RPMI7951 (cell line): Measurements from ENCODE around the gene ZKSCAN3. TPM values are rescaled to one million over a fixed set of nuclear protein-coding genes. Genes with fewer than 3 reads are reported as not detected.
"Not testable (repeated sequence)": the region's sequence is repeated elsewhere in the genome, so short reads cannot be mapped to it uniquely, and the experiment has no call there.

Experiments used
- DNase-seq: peaks from one replicate; pipeline ENCODE4 v3.0.0-alpha.2; 2012; ENCODE audit warnings: low read depth
- total RNA-seq: library from RNA; depleted of rRNA; stranded (reverse); fragments of >200 nt; shearing (Covaris generic); gene quantifications from 2 replicates; pipeline ENCODE4 v1.2.3, GENCODE V29; 2014; rRNA removed

The ZKSCAN3 gene
- total RNA-seq, result 3.9 and 4.3 TPM in 2 replicates

DNA sequence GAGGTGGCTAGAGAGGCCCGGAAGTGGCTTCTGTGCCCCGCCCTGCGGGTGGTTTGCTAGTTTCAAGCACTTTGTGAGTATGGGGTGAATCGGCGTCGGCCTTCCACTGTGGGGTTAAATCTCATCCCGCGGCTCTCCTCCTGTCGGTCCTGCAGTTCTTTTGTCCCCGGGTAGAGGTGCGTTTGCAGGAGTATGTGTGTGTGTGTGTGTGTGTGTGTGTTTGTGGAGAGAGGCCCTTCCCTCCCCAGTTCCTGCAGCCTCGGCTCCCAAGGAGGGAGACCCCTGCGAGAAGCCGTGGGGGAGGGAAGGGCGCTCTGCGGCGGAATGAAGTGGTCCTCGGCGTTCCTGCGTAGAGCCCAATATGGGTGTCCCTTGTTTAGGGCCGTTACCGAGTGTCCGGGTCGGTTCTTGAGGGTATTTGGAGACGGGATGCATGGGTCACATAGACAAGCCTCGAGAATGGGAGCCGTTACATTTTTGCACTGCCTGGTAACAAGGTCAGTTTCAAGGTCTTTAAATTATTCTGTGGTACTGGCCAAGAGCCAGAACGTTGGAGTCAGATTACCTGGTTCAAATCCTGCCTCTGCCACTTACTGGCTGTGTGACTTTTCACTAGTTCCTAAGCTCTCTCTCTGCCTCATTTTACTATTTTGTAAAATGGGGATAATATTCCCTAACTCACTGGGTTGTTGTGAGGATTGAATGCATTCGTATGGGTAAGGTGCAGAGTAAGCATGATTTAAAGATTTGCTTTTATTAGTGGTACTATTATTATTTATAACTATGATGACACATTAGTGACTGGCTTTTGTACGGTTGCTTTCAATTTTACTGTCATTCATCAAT lies at the start of gene ZKSCAN3:
Gene ZKSCAN3, plus strand, starts transcription at position 56 of the 846 bp plus-strand sequence. CDS start 9,640 bp downstream, outside the sequence.
- DNase-seq, result peak; percentile 83

DNA sequence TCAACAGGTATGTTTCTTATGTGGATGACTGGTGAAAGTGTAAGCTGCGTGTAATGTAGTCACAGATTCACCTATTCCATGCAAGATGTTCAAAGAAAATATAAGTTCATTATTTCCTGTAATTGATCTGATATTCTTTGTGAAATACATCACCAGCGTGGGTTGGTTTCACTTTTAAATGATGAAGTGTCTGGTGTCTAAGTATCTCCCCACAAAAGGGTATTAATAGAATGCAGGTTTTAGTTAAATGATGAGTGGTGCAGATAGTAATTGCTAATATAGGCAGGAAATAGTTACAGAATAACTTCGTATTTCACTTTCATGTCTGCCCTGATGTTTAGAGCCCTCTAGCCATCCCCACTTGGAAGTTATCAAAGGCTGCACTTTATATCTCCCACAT lies 46.2 kb upstream of the ZKSCAN3 start:
- no peak for DNase-seq

DNA sequence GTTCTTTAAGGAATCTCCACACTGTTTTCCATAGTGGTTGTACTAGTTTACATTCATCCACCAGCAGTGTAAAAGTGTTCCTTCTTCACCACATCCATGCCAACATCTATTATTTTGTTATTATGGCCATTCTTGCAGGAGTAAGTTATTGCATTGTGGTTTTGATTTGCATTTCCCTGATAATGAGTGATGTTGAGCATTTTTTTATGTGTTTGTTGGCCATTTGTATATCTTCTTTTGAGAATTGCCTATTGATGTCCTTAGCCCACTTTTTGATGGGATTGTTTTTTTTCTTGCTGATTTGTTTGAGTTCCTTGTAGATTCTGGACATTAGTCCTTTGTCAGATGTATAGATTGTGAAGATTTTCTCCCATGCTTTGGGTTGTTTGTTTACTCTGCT lies 43.4 kb upstream of the ZKSCAN3 start:
- DNase-seq, result not testable (repeated sequence)

DNA sequence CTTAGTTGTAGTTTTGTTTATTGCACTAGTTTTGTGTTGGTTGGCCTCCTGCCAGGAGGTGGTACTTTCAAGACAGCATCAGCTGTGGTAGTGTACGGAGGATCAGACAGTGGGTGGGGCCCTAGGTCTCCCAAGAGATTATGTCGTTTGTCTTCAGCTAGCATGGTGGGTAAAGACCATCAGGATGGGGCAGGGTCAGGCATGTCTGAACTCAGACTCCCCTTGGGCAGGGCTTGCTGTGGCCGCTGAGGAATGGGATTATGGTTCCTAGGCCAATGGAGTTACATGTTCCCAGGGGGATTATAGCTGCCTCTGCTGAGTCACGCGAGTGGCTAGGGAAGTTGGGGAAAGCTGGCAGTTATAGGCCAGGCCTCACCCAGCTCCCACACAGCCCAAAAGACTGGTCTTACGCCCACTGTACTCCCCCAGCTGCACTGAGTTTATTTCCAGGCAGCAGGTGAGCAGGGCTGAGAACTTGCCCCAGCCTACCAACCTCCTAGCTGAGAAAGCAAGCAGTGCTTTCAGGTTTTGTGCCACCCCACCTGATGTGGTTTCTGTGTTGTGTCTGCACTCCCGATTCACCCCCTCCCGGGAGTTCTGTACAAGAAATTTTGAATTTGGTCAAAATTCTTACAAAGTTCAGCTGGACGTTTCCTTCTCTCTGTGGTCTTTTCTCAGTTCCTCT lies 38.5 kb upstream of the ZKSCAN3 start:
- no peak for DNase-seq

DNA sequence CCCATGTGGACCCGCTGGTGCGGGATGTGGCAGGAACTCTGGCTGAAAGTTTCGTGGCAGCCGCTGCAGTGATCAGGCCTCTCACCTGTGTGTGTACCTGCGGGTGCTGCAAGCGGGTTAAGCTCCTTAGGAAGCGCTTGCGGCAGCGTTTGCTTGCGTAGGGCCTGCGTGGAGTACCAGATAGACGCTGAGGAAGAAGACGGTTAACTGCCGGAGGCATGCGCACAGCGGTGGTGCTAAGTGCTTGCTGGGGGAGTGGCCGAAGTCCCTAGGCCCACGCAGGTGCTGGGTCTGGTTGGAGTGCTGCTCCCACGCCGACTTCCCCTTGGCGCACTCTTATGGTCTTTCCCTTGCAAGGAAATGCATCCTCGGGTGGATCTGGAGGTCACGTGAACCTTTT lies 36.8 kb upstream of the ZKSCAN3 start:
- no peak for DNase-seq

DNA sequence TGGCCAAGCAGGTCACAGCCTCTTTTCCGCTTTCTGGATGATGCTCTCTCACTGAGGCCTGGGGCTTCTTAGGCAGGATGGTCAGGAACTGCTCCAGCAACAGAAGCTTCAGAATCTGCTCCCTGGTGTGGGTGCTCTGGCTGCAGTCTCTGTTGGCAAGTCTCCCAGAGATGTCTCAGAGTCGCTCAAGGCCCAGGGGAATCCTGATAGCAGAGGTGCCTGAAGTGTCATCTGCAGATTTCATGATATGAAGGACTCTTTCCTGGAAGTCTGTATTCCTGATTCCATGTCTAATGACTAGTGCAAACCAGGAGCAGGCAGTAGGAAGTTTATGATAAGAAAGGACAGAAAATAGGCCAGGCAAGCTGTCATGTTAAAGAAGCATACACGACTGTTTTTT lies 34.1 kb upstream of the ZKSCAN3 start:
- peak; percentile 40 for DNase-seq

DNA sequence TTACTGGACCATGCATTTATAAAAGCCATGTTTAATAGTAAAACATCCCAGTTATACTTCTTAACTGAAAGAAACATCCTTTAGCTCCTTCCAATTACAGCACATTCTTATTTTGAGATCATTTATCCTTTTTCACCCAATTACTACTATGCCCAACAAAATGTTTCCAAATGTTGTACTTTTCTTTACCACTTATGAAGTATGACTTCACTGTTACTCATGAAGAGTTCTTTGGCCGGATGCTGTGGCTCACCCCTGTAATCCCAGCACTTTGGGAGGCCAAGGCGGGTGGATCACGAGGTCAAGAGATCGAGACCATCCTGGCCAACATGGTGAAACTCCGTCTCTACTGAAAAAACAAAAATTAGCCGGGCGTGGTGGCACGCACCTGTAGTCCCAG lies 31.9 kb upstream of the ZKSCAN3 start:
- peak; percentile 17 for DNase-seq

DNA sequence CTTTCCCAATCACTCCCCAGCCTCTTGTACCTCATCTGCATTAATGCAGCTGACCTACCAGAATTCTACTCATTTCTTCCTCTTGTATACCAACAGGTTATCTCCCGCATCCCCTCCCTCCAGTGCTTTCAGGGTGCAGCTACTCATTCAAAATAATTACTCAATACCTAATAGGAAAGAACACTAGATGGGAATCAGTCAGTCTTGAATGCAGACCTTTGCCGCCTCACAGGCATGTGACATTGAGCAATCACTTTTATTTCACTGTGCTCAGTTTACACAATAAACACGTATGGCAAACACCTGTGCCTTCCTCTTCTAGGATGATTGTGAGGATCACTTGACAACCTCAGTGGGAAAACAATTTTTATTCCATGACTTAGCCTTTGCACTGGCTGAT lies 27.1 kb upstream of the ZKSCAN3 start:
- DNase-seq, result no peak

DNA sequence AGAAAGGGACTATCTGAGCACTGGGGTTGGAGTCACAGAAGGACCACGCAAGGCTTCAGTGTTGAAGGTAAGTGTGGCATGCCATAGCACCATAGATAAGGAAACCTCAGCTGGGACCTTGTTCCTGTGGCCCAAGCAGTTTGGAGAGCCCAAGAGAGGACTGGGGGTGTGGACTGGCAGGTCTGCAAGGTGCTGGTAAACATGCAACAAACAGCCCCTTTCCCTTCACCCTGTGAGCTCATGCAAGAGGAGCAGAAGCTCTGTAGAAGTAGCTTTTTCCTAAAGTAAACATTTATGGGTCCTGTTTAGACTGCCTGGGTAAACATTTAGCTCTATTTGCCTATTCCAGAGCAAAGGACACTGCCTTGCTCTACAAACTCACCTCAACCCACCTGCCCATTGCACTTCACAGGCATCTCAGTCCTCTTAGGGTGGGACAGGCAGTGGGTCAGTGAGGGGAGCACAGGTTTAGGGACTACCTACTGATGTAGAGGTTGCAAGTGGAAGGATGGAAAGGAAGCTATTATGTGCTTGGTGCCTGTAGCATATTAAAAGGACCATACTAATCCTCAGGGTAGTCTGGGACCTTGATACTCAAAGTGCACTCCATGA lies 25.8 kb upstream of the ZKSCAN3 start:
- DNase-seq, result no peak

DNA sequence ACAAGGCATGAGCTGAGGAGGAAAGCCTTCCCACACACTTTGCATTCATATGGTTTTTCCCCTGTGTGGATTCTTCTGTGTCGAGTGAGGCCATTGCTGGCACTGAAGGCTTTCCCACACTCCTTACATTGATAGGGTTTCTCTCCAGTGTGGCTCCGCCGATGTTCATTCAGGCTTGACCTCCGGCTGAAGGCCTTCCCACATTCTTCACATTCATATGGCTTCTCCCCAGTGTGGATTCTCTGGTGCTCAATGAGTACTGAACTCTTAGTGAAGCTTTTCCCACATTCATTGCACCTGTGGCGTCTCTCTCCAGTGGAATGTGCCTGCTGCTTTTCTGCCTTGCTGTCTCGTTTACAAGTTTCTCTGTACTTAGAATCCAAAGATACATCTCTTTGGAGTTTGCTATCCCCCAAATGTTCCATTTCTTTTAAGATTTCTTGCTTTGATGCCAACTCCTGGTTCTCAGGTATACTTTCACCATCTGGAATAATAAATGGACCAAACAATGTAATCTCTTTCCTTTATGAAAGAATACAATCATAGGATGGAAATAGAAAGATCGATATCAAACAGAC lies 23.3 kb upstream of the ZKSCAN3 start:
- DNase-seq, result no peak

DNA sequence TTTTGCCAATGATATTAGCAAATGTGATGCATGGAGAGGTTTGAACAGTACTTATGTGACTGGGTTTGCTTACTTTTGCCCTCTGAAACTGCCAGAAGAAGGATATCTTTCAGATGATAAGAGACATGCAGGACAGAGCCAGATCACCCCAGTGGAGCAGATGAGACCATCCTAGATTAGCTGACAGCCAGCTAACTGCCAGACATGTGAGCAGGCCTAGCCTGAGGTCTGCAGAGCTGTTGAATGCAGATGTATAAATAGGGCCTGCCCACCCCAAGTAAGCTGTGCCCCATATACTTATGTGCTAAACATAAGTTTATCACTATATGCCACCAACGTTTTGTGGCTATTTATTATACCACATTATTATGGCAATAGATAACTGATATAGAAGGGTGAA lies 19.7 kb upstream of the ZKSCAN3 start:
- DNase-seq, result no peak

DNA sequence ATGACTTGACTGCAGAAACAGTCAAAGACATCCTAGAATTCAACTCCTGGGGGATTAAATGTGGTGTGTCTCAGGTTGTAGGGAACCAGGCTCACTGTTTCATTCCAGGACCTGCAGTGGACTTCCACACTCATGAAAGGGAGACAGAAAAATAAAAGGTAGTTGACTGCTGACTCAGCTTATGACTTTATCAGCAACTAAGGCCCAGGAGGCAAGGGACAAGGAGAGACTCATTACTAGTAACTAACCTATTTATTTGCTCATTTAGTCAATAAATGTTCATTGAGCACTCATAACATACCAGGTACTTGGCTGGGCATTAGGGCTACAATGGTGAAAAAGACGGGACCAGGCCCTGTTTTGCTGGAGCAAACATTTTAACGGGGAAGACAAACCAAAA lies 16.7 kb upstream of the ZKSCAN3 start:
- DNase-seq, result no peak

DNA sequence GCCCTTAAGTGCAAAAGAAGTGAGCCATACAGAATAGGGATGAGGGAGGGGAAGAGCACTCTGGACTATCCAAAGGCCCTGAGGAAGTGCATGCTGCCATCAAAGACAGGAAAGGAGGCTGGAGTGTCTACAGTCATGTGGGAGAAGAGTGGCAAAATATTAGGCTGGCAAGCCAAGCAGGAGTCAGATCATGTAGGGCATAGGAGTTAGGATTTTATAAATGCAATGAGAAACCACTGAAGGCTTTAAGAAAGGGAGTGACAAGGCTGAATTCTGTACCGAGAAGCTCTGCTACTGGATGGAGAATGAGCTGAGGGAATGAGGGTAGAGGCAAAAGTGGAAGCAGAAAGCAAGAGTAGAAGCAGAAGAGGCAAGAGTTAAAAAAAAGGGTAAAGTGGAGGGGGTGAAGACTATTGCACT lies 16.1 kb upstream of the ZKSCAN3 start:
- DNase-seq, result no peak

DNA sequence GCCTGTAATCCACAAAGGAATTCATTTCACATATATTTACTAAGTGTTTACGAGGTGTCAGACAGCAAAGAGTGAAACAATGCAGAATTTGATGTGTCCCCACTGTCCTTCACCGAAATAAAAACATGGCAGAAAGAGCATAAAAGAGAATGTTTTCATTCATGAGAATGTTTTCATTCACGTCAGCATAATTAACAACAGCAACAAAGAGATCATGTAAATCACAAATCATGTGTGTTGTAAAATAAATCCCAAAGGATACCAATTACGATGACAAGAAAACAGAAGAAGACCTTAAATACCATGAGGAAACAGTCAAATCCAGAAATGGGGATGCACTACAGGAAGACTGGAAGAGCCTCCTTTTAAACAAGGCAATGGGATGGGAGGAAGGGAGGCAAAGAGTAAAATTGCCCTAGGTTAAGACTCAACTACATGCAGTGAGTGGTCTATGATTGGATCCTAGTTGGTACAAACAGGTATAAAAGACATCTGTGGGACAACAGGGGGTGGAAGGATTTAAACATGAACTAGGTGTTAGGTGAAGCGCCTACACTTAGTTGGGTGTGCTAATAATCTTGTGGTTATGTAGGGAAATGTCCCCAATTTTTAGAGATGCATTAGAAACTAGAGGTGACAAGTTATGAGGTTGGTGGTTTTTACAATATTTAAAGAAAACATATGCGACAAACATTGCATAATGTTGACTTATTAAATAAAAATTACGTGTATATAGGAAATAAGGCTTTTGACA lies 15.3 kb upstream of the ZKSCAN3 start:
- no peak for DNase-seq

DNA sequence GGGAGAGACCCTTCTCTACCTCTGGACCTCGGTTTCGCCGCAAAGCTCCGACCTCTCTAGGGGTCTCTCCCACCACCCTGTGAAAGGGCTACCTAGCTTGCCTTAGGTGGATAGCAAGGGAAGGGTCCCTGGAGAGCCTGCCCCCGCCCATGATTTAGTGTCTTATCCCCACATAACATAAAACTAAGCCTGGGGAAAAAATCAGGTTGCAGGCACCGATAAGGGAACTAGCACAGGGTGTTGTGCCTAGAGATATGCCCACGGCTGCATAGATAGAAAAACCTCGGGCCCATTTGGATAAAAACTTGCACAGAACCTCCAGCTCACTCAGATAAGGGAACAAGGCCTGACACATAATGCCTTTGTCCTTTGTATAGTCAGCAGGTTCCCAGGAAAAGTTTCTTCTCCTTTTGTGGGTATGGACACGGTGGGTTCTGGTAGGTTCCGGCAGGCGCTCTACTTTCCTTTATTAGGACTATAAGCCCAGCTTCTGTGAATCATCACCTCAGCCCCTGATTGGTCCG lies 14.6 kb upstream of the ZKSCAN3 start:
- no peak for DNase-seq

DNA sequence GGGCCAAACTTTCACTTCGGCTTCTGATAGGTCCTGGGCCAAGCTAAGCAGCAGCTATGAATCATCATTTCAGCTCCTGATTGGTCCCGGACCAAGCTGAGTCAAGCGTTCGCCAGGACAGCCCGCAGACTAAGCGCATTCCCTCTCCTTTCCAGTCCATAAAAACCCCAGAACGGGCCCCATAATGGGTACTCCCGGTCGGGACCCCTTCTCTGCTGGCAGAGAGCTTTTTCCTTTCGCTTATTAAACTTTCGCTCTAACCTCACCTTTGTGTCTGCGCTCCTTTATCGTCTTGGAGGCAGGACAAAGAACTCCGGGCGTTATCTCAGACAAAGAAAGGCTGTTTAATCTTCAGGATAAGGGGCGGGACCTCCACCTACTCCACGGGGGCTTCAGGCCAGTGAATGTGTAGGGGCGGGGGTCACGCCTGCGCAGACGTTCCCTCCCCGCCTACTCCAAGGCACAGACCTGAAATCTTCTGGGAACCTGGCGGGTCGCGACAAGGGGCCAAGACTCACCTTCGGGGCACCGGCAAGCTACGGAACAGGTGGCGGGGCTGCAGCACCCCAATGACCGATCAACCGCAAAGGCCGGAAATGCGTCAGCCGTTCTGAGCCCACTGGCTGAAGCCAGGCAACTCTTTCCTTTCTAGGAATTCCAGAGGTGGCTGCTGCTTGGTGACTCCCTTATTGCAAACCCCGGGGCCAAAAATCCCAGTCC lies 14.0 kb upstream of the ZKSCAN3 start, which contains the start of gene ZSCAN31:
Gene ZSCAN31, minus strand, starts transcription at position 585 of the 720 bp plus-strand sequence. CDS start 6,465 bp downstream, outside the sequence.
- peak; percentile 99 for DNase-seq

DNA sequence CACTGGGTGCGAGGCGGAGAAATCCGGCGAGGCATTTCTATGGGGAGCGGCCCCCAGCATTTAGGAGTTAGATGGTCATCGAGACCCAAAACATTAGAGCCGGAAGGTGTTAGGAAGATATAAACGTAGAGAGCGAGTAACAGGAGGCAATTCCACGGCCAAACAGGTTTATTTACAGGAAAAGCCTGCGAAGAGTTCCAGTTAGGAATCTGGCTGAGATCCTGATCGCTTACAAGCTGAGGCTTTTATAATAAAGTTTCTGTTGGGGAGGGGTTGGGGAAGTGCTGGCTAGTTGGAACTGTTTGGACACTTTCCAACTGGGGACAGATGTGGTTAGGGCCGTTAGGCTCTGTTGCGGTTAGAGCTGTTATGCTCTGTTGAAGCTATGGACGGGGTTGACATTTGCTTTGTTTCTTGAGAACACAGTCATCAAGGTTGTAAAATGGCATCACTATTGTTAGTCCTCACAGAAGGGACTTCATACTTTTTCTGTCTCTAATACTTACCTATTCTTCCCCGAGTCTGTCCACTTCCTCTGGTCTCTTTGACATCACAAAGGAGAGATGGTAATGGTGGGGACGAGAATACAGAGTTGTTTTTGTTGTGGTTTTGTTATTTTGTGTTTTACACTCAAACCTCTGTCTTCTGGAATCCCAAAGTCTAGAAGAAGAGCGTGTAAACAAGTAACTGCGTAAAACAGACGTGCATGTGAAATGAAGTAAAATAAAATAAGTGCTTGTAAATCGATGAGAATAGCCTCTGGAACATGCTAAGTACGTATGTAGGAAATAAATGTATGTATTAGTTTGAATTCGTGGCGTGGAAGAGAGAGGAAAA lies 13.2 kb upstream of the ZKSCAN3 start:
- DNase-seq, result peak; percentile 91

DNA sequence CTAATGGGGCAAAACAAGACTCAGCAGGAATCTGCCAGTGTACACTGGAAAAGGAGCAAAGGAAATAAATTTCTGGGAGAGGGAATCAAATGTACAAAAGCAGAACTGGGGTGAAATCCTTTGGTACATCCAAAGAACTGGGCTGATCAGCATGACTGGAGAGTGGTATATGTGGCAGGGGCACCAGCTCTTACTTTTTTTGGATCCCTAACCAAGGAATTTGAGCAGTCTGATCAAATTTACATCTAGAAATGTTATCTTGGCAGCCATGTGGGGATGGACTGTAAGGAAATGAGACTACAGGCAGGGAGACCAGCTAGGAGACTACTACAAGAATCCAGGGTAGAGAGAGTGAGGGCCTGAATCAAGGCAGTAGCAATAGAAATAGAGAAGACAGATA lies 12.6 kb upstream of the ZKSCAN3 start:
- no peak for DNase-seq

DNA sequence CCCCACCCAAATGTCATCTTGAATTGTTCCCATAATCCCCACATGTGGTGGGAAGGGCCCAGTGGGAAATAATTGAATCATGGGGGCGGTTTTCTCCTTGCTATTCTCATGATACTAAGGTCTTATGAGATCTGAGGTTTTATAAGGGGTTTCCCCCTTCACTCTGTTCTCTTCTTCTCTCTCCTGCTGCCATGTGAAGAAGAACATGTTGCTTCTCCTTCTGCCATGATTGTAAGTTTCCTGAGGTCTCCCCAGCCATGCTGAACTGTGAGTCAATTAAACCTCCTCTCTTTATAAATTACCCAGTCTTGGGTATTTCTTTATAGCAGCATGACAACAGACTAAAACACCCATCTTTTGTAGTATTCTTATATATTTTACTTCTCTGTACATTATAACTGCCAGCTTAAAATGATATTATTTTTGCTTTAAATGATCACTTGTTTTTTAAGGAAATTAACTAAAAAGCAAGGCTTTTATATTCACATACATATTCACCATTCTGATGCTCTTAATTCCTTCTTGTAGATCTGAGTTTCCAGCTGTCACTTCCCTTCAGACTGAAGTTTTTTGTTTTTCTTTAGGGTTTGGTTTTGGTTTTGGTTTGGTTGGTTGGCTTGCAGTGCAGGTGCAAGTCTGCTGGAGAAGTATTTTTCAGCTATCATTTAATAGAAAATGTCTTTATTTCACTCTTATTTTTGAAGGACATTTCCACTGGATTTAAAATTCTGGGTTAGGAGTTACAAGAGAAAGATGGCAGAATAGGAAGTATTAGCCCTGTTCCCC lies 9.2 kb upstream of the ZKSCAN3 start:
- no peak for DNase-seq
